Caco-2 (cell line): ENCODE data around the gene PID1. TPM values are rescaled to one million over a fixed set of nuclear protein-coding genes. Genes with fewer than 3 reads are reported as not detected.

Experiments
- BruUV-seq: library from RNA; stranded (reverse); fragments of 400-500 nt; replicated peaks from 2 replicates; lab custom pipeline; 2021; lab: Mats Ljungman, UMichigan
- CTCF ChIA-PET: fragments of 300-600 bp; sonication (Branson Sonifier 250); formaldehyde crosslinking; loops from one replicate; lab custom pipeline; 2022; ENCODE audit warnings: antibody characterized with exemption; lab: Charles Lee
- POLR2A ChIA-PET: fragments of 300-600 bp; sonication (Branson Sonifier 250); formaldehyde crosslinking; loops from one replicate; lab custom pipeline; 2022; ENCODE audit warnings: antibody characterized with exemption; lab: Charles Lee
- DNase-seq, 2 experiments: peaks; one replicate each; pipeline versions ENCODE4 v3.0.0 to v3.0.0-alpha.2; 2020 to 2022
- H3K27me3 ChIP-seq: replicated peaks from 2 replicates; pipeline ENCODE4 v1.6.0; 2011; ENCODE audit warnings: low read length; ENCODE audit not compliant: control insufficient read depth, insufficient read depth
- H3K36me3 ChIP-seq: 2 replicates; pipeline ENCODE4 v1.5.1; 2011; ENCODE audit warnings: low read length; ENCODE audit not compliant: control insufficient read depth, insufficient read depth
- H3K4me1 ChIP-seq: fragments of 250-450 bp; sonication (Bioruptor Pico); 2 replicates; pipeline ENCODE4 v1.5.1; 2020; ENCODE audit warnings: mild to moderate bottlenecking
- H3K4me3 ChIP-seq: 2 replicates; pipeline ENCODE4 v1.5.1; 2011; ENCODE audit warnings: low read depth, mild to moderate bottlenecking, control low read depth, low read length
- H3K9me3 ChIP-seq: fragments of 250-450 bp; sonication (Bioruptor Pico); 2 replicates; pipeline ENCODE4 v1.5.1; 2020; ENCODE audit warnings: mild to moderate bottlenecking, moderate library complexity
- H3K27ac Mint-ChIP-seq: one replicate; pipeline ENCODE4 v1.8.0; 2022; ENCODE audit warnings: mixed read lengths; ENCODE audit not compliant: unreplicated experiment
- H3K27me3 Mint-ChIP-seq: one replicate; pipeline ENCODE4 v1.8.0; 2022; ENCODE audit warnings: mixed read lengths; ENCODE audit not compliant: insufficient read depth, unreplicated experiment
- H3K36me3 Mint-ChIP-seq: one replicate; pipeline ENCODE4 v1.8.0; 2022; ENCODE audit warnings: mild to moderate bottlenecking, mixed read lengths; ENCODE audit not compliant: insufficient read depth, unreplicated experiment
- H3K4me1 Mint-ChIP-seq: one replicate; pipeline ENCODE4 v1.8.0; 2022; ENCODE audit warnings: low read depth, mixed read lengths; ENCODE audit not compliant: unreplicated experiment
- H3K4me3 Mint-ChIP-seq: one replicate; pipeline ENCODE4 v1.8.0; 2022; ENCODE audit warnings: mild to moderate bottlenecking, moderate library complexity, mixed read lengths; ENCODE audit not compliant: unreplicated experiment
- H3K9me3 Mint-ChIP-seq: one replicate; pipeline ENCODE4 v1.8.0; 2022; ENCODE audit warnings: mixed read lengths; ENCODE audit not compliant: unreplicated experiment
- intact Hi-C: fragments of 100-400 bp; cut with micrococcal nuclease; formaldehyde crosslinking; loops from one replicate; pipeline ENCODE4 v1.10.0; 2022; ENCODE audit not compliant: unreplicated experiment
- total RNA-seq: library from RNA; stranded (reverse); gene quantifications from 2 replicates; pipeline ENCODE4 v1.2.3, GENCODE V29; 2022
- TF ChIP-seq, protein P1 (sequence below), 2 experiments: fragments of 200-600 bp in 1 of 2; IDR thresholded peaks; 1 replicate in 1 of 2; 2 replicates in 1 of 2; pipeline versions ENCODE4 v1.5.1 to v1.8.0; 2011 to 2022; ENCODE audit warnings: antibody characterized with exemption in 1 of 2, control low read depth in 1 of 2, inconsistent platforms in 1 of 2, low read depth in 1 of 2, low read length in 1 of 2, mild to moderate bottlenecking in 1 of 2, moderate library complexity in 1 of 2; ENCODE audit not compliant: insufficient read depth in 1 of 2, severe bottlenecking in 1 of 2, unreplicated experiment in 1 of 2

The PID1 gene
- total RNA-seq, 1 experiment from 2014 or later = 9.8 TPM

DNA sequence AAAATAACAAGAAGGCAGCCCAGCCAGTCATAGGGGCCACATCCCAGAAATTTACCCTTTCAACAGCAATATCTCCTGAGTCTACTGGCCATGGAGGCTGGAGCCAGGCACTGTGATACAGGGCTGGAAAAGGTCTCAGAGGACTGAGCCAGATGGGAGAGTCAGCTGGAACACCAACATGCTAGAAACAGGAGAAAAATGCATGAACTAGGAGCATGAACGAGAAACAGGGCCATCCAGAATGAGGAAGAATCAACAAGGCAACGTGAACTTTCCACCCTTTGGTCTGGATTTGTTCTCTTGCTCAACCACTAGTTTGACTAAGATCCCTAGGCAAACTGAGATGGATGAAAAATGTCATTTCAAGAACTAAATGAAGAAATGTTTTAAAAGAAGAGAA lies 13.1 kb downstream of the PID1 start:
- no peak overlapping the region for H3K4me3 Mint-ChIP-seq
- peaks cover 6% of the 10 kb centered on the region for H3K36me3 Mint-ChIP-seq
- H3K27ac Mint-ChIP-seq = no peak overlapping the region
- no peak overlapping the region for H3K4me3 ChIP-seq
- H3K9me3 ChIP-seq = no peaks in the 10 kb centered on the region
- H3K4me1 Mint-ChIP-seq = no peaks in the 10 kb centered on the region
- H3K36me3 ChIP-seq = no peaks in the 10 kb centered on the region
- TF ChIP-seq, protein P1, sequence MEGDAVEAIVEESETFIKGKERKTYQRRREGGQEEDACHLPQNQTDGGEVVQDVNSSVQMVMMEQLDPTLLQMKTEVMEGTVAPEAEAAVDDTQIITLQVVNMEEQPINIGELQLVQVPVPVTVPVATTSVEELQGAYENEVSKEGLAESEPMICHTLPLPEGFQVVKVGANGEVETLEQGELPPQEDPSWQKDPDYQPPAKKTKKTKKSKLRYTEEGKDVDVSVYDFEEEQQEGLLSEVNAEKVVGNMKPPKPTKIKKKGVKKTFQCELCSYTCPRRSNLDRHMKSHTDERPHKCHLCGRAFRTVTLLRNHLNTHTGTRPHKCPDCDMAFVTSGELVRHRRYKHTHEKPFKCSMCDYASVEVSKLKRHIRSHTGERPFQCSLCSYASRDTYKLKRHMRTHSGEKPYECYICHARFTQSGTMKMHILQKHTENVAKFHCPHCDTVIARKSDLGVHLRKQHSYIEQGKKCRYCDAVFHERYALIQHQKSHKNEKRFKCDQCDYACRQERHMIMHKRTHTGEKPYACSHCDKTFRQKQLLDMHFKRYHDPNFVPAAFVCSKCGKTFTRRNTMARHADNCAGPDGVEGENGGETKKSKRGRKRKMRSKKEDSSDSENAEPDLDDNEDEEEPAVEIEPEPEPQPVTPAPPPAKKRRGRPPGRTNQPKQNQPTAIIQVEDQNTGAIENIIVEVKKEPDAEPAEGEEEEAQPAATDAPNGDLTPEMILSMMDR (IDR thresholded peaks at IDR 0.05; ENCODE audit: insufficient read depth in 1 of 2, low read depth in 1 of 2, low read length in 1 of 2, severe bottlenecking in 1 of 2, unreplicated experiment in 1 of 2) = no peak
- H3K9me3 Mint-ChIP-seq = no peaks in the 10 kb centered on the region
- no peaks in the 10 kb centered on the region for H3K4me1 ChIP-seq
- DNase-seq = no peak
- POLR2A ChIA-PET = no interaction called here
- intact Hi-C loops = no loop called here
- BruUV-seq = no TSS peak
- CTCF ChIA-PET = no interaction called here
- no peaks in the 10 kb centered on the region for H3K27me3 Mint-ChIP-seq
- H3K27me3 ChIP-seq = no peaks in the 10 kb centered on the region

DNA sequence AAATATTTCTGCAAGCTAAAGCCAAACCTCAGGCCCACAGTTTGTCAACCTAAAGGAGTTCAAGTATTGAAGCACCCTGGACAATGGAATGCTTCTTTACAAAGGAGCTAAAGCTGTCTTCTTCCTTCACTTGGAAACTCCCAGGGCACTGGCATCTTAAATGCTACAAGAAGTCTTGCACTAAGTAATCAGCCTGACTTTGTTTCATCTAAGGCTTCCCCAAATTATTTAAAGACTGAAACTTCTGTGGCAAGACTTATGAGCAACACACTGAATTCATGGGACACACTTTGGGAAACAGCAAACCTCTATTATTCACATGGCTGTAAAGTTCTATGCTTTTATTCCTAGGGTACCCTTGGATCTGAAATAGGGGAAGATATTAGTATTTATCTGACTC lies 14.7 kb downstream of the PID1 start:
- Mint-ChIP-seq H3K9me3 (no peaks in the 10 kb centered on the region), H3K27me3 (no peaks in the 10 kb centered on the region), H3K4me1 (no peaks in the 10 kb centered on the region), H3K36me3 (peaks cover 6% of the 10 kb centered on the region), H3K4me3 (no peak overlapping the region), H3K27ac (no peak overlapping the region)
- intact Hi-C loops = no loop called here
- DNase-seq = no peak
- no peaks in the 10 kb centered on the region for H3K9me3 ChIP-seq
- H3K36me3 ChIP-seq = no peaks in the 10 kb centered on the region
- TF ChIP-seq, protein P1 (IDR thresholded peaks at IDR 0.05; ENCODE audit: insufficient read depth in 1 of 2, low read depth in 1 of 2, low read length in 1 of 2, severe bottlenecking in 1 of 2, unreplicated experiment in 1 of 2) = no peak
- H3K4me1 ChIP-seq = no peaks in the 10 kb centered on the region
- CTCF ChIA-PET = no interaction called here
- POLR2A ChIA-PET = no interaction called here
- H3K4me3 ChIP-seq = no peak overlapping the region
- H3K27me3 ChIP-seq = no peaks in the 10 kb centered on the region
- BruUV-seq = no TSS peak

GRCh38 chr2:229254206-229254605 lies 16.9 kb downstream of the PID1 start:
- ChIA-PET POLR2A (no interaction called here), CTCF (no interaction called here)
- Histone ChIP-seq H3K4me1 (no peaks in the 10 kb centered on the region), H3K4me3 (no peak overlapping the region), H3K36me3 (no peaks in the 10 kb centered on the region), H3K9me3 (no peaks in the 10 kb centered on the region), H3K27me3 (no peaks in the 10 kb centered on the region)
- Mint-ChIP-seq H3K36me3 (peaks cover 6% of the 10 kb centered on the region), H3K4me1 (no peaks in the 10 kb centered on the region), H3K9me3 (no peaks in the 10 kb centered on the region), H3K27me3 (no peaks in the 10 kb centered on the region), H3K4me3 (no peak overlapping the region), H3K27ac (no peak overlapping the region)
- no peak for DNase-seq
- no TSS peak for BruUV-seq
- TF ChIP-seq, protein P1 (IDR thresholded peaks at IDR 0.05; ENCODE audit: insufficient read depth in 1 of 2, low read depth in 1 of 2, low read length in 1 of 2, severe bottlenecking in 1 of 2, unreplicated experiment in 1 of 2) = no peak
- intact Hi-C loops = no loop called here
